ENCODE measurements around the gene NASP. TPM values are rescaled to one million over a fixed set of nuclear protein-coding genes. Genes with fewer than 3 reads are reported as not detected.

The NASP gene
- total RNA-seq, 1 donor from 2014 or later = 263 TPM

DNA sequence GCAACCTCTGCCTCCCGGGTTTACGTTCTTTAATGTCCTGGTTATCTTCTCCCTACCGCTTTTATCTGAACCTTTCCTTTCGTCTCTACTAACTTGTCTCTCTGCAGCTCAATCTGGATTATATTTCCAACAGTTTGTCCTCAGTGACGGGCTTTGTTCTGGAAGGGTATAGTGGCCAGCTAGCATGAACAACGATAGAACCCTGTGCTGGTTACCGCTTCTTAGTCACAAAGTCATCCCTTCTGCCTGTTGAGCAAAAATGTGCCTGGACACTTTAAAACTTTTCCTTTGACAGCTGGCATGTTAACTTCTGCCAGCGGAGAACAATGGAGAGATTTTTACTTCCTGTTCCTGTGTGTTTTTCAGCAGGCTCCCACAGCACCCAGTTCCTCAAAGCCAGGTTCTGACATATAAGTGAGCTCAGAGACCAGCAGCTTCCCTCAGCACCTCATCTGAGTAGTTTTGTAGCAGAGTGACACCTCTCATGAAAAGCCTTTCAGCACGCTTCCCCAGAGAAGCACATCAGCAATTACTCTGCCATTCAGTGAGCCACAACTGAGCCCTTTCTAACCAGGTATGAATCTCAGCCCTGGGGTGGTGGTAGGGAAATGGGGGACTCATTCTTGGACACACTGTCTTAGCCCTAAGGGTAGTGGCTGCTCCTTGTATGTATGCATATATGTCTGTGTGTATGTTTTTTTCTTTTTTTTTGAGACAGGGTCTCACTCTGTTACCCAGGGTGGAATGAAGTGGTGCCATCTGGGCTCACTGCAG, 63.6 kb downstream of the NASP start:
- Mint-ChIP-seq H3K27ac (no peak overlapping the region), H3K9me3 (no peaks in the 10 kb centered on the region), H3K4me1 (peaks cover 7% of the 10 kb centered on the region), H3K27me3 (no peaks in the 10 kb centered on the region), H3K4me3 (no peak overlapping the region), H3K36me3 (ENCODE audit: low read depth) (peaks cover 29% of the 10 kb centered on the region)
- intact Hi-C loops (cut with micrococcal nuclease) = no loop called here
- DNase-seq = no peak

DNA sequence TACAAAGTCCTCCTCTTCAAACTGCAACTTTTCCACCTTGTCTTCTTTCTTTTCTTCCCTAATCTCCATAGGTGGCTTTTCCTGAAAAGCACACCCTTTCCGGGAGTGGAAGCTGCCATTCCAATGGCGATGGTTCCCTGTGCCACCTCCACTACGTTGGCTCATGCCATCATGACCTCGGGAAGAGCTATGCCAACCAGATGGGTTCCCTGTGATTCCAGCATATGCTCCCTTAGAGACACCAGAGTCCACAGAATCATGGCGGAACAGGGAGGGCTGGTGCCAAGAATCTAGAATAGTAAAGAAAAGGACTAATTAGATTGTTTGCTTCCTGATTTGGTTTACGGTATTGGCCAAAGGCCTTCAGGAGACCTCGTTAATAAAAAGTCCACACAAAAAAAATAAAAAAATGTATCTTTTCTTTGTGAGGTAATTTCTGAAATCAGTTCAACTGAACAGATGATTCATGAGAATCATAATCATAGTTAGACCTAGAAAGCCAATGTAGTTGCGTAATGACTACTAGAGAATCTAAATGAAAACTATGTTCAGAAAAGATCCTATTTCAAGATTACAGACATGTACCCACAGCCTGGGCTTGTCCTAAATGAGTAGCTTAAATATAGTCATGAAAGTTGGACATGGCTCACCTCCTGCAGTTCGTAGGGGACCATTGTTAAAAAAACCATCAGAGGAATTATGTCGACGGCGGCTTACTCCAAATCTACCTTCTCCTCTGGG, 70.9 kb downstream of the NASP start:
- intact Hi-C loops (cut with micrococcal nuclease) = no loop called here
- H3K4me3 Mint-ChIP-seq = no peak overlapping the region
- H3K4me1 Mint-ChIP-seq = peaks cover 10% of the 10 kb centered on the region
- H3K36me3 Mint-ChIP-seq (ENCODE audit: low read depth) = peaks cover 60% of the 10 kb centered on the region
- H3K27ac Mint-ChIP-seq = no peak overlapping the region
- H3K27me3 Mint-ChIP-seq = no peaks in the 10 kb centered on the region
- DNase-seq = no peak
- H3K9me3 Mint-ChIP-seq = no peaks in the 10 kb centered on the region

DNA sequence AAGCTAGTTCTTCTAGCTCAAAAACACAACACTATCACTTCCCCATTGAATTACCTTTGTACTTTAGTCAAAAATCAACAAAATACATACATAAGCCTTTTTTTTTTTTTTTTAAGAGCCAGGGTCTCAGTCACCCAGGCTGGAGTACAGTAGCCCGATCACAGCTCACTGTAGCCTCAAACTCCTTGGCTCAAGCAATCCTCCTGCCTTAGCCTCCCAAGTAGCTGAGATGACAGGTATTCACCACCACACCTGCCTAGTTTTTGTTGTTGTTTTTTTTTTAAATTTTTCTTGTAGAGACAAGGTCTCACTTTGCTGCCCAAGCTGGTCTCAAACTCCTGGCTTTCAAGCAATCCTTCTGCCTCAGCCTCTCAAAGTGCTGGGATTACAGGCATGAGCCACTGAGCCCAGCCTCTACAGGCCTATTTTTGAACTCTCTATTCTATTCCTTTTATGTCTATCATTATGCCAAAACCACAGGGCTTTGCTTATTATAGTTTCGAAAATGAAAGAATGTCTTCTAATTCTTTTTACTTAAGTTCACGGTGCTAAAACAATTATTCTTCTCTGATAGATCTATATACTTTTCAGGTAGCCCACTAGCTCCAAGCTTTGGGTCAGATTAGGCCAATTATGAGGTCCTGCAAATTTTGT, 72.9 kb downstream of the NASP start:
- Mint-ChIP-seq H3K36me3 (ENCODE audit: low read depth) (peaks cover 64% of the 10 kb centered on the region), H3K9me3 (no peaks in the 10 kb centered on the region)

DNA sequence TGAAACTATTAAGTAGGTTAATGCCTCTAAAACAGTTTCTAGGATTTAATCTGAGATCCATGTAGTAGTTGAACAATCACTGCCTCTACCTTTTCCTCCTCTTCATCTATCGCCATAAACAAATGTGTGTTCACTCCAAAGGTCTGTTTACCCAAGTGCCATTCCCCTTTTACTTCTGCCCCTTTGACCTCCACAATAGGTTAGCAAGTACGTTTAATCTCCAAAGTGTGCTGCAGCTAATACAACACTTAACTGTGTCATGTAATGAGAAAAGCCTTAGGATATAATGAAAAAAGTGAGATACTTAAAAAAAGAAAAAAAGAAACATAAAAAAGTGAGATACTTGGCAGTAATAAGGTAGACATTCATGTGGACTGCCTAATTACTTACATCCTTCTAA, 74.3 kb downstream of the NASP start:
- no peak for DNase-seq
- no peaks in the 10 kb centered on the region for H3K27me3 Mint-ChIP-seq
- peaks cover 60% of the 10 kb centered on the region for H3K36me3 Mint-ChIP-seq (ENCODE audit: low read depth)
- H3K4me1 Mint-ChIP-seq = peaks cover 7% of the 10 kb centered on the region
- no peak overlapping the region for H3K4me3 Mint-ChIP-seq
- H3K9me3 Mint-ChIP-seq = no peaks in the 10 kb centered on the region
- intact Hi-C loops (cut with micrococcal nuclease) = no loop called here
- H3K27ac Mint-ChIP-seq = no peak overlapping the region

More for the DNA sequence above, 72.9 kb downstream of the NASP start:
- Mint-ChIP-seq H3K4me3 (no peak overlapping the region), H3K27ac (no peak overlapping the region), H3K4me1 (peaks cover 7% of the 10 kb centered on the region), H3K27me3 (no peaks in the 10 kb centered on the region)
- no peak for DNase-seq
- intact Hi-C loops (cut with micrococcal nuclease) = no loop called here

DNA sequence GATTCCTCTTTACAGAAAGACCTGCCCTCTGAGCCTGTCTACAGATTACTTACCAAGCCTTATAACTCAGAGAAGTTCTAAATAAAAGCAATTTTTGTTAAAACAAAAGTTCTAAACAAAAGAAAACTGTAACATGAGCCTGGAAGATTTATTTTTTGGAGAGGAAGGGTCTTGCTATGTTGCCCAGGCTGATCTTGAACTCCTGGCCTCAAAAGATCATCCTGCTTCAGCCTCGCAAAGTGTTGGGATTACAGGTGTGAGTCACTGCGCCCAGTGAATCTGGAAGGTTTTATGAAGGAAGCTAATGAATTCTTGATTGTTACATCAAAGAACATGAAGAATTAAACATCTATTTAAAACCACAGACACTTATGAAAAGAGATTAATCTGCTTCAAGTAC, 75.4 kb downstream of the NASP start:
- Mint-ChIP-seq H3K36me3 (ENCODE audit: low read depth) (peaks cover 63% of the 10 kb centered on the region), H3K27ac (no peak overlapping the region), H3K4me3 (no peak overlapping the region), H3K27me3 (no peaks in the 10 kb centered on the region), H3K4me1 (peaks cover 9% of the 10 kb centered on the region), H3K9me3 (no peaks in the 10 kb centered on the region)
- intact Hi-C loops (cut with micrococcal nuclease) = no loop called here
- no peak for DNase-seq

DNA sequence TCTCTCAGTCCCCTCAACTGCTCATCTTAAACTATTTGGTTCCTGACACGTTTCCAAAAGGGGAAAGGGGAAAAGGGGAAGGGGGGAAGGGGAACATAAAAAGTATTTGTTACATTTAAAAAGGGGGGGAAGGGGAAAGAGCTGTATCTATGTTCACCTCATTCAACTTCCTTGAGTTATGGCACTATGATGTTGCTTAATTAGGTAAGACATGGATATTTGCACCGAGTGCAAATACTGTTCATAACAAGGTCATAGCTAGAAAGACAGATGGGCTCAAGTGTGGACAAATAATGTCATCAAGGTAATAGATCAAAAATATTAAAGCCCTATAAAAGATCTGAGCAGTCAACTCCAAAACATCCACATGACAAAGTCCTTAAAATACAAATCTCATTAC, 76.5 kb downstream of the NASP start:
- no peak for DNase-seq
- intact Hi-C loops (cut with micrococcal nuclease) = no loop called here
- Mint-ChIP-seq H3K4me3 (no peak overlapping the region), H3K4me1 (peaks cover 5% of the 10 kb centered on the region), H3K36me3 (ENCODE audit: low read depth) (peaks cover 53% of the 10 kb centered on the region), H3K27ac (no peak overlapping the region), H3K9me3 (no peaks in the 10 kb centered on the region), H3K27me3 (no peaks in the 10 kb centered on the region)

DNA sequence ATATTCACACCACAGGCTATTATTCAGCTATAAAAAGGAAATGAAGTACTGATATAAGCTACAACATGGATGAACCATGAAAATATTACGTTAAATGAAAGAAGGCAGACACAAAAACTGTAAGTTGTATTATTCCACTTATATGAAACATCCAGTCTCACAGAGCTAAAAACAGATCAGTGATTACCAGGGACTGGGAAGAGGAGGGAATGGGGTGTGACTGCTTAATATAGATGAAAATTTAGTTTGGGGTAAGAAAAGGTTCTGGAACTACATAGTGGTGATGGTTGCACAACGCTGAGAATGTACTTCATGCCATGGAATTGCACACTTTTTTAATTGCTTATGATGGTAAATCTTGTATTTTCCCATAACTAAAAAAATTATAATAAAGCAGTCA, 83.0 kb downstream of the NASP start:
- Mint-ChIP-seq H3K4me3 (no peak overlapping the region), H3K36me3 (ENCODE audit: low read depth) (peaks cover 19% of the 10 kb centered on the region), H3K4me1 (peaks cover 11% of the 10 kb centered on the region), H3K9me3 (no peaks in the 10 kb centered on the region), H3K27ac (no peak overlapping the region), H3K27me3 (no peaks in the 10 kb centered on the region)
- no peak for DNase-seq
- intact Hi-C loops (cut with micrococcal nuclease) = no loop called here

DNA sequence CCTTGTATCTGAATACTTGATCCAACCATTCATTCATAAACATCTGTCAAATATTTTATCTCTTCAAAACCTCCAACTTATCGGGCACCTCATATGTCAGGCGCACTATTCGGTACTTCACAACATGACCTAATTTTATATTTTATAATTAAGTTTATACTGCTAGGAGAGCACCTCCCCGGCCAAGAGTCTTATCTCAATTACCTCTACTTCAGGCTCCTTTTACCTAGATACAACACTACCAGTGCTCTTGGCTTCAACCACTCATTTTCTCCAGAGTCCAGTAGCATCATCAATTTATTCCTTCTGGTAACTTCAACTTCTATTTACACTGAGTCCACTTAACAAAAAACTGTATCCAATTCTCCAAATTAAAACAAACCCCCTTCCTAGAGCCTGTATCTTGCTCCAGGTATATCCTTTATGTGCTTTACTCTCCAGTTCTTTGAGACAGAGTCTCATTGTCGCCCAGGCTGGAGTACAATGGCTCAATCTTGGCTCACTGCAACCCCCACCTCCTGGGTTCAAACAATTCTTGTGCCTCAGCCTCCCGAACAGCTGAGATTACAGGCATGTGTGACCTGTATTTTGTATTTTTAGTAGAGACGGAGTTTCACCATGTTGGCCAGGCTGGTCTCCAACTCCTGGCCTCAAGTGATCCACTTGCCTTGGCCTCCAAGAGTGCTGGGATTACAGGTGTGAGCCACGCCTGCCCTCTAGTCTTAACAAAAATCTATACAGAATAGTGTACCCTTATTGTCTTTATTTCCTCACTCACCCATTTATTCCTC, 83.7 kb downstream of the NASP start:
- DNase-seq = no peak
- H3K9me3 Mint-ChIP-seq = no peaks in the 10 kb centered on the region
- no peak overlapping the region for H3K4me3 Mint-ChIP-seq
- H3K27ac Mint-ChIP-seq = no peak overlapping the region
- H3K27me3 Mint-ChIP-seq = no peaks in the 10 kb centered on the region
- H3K36me3 Mint-ChIP-seq (ENCODE audit: low read depth) = peaks cover 20% of the 10 kb centered on the region
- intact Hi-C loops (cut with micrococcal nuclease) = no loop called here
- peaks cover 11% of the 10 kb centered on the region for H3K4me1 Mint-ChIP-seq

Other genes with a start within 250 kb of the NASP start
- gene TOE1, start 243.9 kb upstream of the NASP start, total RNA-seq = 38.2 and 44.8 TPM in 2 replicates
- 55.6 and 57.0 TPM in 2 replicates for gene MUTYH, start 243.6 kb upstream of the NASP start, total RNA-seq
- 1.7 and 2.6 TPM in 2 replicates for gene TESK2, start 92.9 kb upstream of the NASP start, total RNA-seq
- gene CCDC163, start 84.0 kb upstream of the NASP start, total RNA-seq = 2.5 TPM in 2 replicates
- 9.2 and 9.9 TPM in 2 replicates for gene MMACHC, start 83.7 kb upstream of the NASP start, total RNA-seq
- 682 and 710 TPM in 2 replicates for gene PRDX1, start 62.2 kb upstream of the NASP start, total RNA-seq
- gene AKR1A1, start 33.2 kb upstream of the NASP start, total RNA-seq = 193 and 199 TPM in 2 replicates
- 1.6 and 2.8 TPM in 2 replicates for gene CCDC17, start 40.0 kb downstream of the NASP start, total RNA-seq
- gene GPBP1L1, start 102.5 kb downstream of the NASP start, total RNA-seq = 101 and 104 TPM in 2 replicates
- gene TMEM69, start 104.1 kb downstream of the NASP start, total RNA-seq = 29.4 and 38.7 TPM in 2 replicates
- gene IPP, start 166.6 kb downstream of the NASP start, total RNA-seq = 13.8 and 15.3 TPM in 2 replicates
- gene MAST2, start 219.6 kb downstream of the NASP start, total RNA-seq = 31.4 and 33.1 TPM in 2 replicates

Measured in activated CD4-positive, alpha-beta T cell treated with anti-CD3 and anti-CD28 coated beads, Interleukin-2, amount 10 ng/mL, durations not matched to agents 24 days and 14 days (primary cell).